NB4 (cell line): ENCODE measurements around the gene UBE2J2.

Source experiments
- CTCF ChIP-seq: IDR thresholded peaks from one replicate; pipeline ENCODE4 v1.5.1; 2012; ENCODE audit warnings: low read depth, low read length
- MAX ChIP-seq: IDR thresholded peaks from 2 replicates; pipeline ENCODE4 v1.6.1; 2011; ENCODE audit warnings: low read depth, low read length
- POLR2A ChIP-seq: IDR thresholded peaks from 2 replicates; pipeline ENCODE4 v1.6.1; 2011; ENCODE audit warnings: mild to moderate bottlenecking; ENCODE audit not compliant: insufficient read length; ENCODE audit errors: extremely low read depth

GRCh38 chr1:1243807-1244191 is 29.9 kb downstream of the UBE2J2 start:
- TF ChIP-seq CTCF (no peak), MAX (no peak), POLR2A (no peak)
